HG03095 (cell line): ENCODE results near the gene EXO1.
"Not testable (repeated sequence)": the region's sequence is repeated elsewhere in the genome, so short reads cannot be mapped to it uniquely, and the experiment has no call there.

Experiments used
- ATAC-seq: cut with Tn5 transposase; IDR thresholded peaks from one replicate; pipeline ENCODE4 v1.9.1; 2021; ENCODE audit warnings: moderate library complexity; ENCODE audit not compliant: unreplicated experiment

Gene EXO1

DNA sequence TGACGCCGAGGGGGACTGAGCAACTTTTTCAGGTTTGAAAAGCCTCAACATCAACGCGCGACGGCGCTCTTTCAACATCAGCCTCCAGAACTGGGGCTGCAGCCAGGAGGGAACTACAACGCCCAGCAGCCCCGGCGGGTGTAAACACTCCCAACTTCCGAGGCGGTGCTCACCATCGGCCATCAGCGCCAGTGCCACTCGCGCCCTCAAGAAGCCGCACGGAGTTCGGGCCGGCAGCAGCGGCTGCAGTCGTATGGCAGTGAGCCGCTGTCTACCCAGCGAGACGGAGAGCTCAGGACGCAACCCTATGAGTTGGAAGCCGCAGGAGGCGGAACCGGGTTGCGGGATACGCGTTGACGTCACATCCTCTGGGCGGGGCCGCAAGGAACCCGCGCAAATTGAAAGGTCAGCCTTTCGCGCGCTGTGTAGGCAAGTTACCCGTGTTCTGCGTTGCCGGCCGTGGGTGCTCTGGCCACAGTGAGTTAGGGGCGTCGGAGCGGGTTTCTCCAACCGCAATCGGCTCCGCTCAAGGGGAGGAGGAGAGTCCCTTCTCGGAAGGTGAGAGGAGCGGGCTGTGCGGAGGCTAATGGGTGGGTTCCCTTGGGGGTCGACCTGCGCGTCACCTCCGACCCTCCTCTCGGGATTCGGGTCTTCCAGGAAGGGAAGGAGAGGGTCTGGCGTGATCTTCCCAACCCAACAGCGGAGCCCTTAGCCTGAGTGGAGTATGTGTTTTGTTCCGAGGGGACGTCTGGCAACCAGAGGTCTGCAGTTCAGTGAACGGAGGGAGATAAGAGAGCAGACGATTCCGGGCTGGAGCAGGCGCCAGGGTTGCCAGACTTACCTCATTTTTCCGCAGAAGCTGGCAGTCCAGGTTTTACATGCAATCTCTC, at the start of gene EXO1:
Gene EXO1 (plus strand): TSS at position 409 of the 890 bp plus-strand sequence. CDS start 2,222 bp downstream, outside the sequence.
- ATAC-seq = peak; percentile 97

DNA sequence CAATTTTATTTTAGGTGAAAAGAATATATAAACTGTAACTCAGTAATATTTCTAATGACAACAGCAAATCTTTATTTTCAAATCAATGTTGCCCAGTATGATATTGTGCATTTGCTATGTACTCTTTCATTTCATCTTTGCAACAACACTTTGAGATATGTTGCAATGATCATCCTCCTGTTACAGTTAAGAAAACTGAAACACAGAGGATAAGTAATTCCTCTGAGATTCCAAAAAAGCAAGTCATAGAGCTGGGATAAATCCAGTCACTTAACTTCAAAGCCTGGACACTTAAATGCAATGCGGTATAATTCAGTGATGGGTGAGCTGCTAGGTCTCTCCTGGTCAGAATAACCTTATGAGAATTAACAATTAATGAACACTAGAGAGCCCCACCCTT, 48.6 kb upstream of the EXO1 start:
- ATAC-seq = no peak

GRCh38 chr1:241800640-241801039, 47.4 kb upstream of the EXO1 start:
- no peak for ATAC-seq

DNA sequence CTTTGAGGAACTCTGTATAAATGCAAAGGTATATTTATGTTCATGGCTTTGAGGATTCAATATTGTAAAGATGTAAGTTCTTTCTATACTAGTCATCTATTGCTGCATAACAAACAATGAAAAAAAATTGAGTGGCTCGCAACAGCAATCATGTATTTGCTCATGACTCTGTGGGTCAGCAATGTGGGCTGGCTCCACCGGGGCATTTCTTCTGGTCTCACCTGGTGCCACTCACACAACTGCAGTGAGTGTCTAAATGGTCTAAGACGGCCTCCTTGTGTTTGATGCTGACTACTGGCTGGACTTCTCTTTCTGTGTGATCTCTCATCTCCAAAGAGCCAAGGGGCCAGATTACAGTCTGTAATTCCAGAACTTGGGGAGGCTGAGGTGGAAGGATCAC, 45.1 kb upstream of the EXO1 start:
- no peak for ATAC-seq

DNA sequence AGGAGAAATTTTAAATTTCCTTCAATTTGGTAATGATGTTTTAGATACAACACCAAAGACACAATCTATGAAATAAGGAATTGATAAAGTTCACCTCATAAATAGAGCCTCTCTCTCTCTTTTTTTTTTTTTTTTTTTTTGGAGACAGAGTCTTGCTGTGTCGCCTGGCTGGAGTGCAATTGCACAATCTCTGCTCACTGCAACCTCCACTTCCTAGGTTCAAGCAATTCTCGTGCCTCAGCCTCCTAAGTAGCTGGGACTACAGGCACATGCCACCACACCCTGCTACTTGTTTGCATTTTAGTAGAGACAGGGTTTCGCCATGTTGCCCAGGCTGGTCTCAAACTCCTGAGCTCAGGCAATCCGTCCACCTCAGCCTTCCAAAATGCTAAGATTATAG, 43.3 kb upstream of the EXO1 start:
- ATAC-seq = not testable (repeated sequence)

GRCh38 chr1:241808265-241808664, 39.7 kb upstream of the EXO1 start:
- ATAC-seq = no peak

- peak; percentile 84 for ATAC-seq
Measured at GRCh38 chr1:241810769-241811405, 37.1 kb upstream of the EXO1 start.

GRCh38 chr1:241813768-241814320, 34.2 kb upstream of the EXO1 start:
- no peak for ATAC-seq

DNA sequence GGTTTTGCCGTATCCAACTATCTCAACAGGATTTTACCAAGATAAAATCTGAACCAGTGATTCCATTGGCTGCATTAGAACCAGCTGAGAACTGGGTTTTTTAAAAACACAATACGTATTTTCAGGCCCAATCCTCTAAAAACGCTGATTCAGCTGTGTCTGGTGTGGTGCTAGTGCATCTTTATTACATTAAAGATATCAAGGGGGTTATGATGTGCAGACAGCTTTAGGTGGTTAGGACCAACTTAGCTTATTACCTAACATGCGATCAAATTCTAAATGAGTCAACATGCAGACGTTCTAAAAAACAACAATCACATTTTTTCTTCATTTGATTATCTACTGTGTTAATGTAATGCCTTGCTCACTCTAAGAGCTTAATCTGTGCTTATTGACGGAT, 32.0 kb upstream of the EXO1 start:
- ATAC-seq = no peak

DNA sequence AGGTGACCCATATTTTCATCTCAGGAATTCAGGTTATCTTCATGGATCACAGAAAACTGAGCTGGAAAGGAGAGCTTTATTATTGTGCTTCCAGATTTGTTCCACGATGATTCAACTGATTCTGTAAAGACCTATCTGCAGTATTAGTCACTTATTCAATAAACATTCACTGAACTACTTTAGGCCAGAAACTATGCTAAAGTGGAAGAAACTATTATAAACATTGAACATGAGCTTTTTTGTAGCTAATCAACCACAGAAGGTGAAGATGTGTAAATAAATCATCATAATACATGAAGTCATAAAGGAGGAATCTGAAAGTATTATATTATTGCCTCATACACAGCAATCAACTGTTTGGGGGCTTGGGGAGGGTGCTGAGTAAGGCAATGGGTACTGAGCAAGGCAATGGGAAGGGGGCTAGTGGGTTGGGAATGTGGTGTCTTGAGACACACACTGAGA, 30.6 kb upstream of the EXO1 start:
- no peak for ATAC-seq

GRCh38 chr1:241817956-241818612, 29.9 kb upstream of the EXO1 start:
- no peak for ATAC-seq

DNA sequence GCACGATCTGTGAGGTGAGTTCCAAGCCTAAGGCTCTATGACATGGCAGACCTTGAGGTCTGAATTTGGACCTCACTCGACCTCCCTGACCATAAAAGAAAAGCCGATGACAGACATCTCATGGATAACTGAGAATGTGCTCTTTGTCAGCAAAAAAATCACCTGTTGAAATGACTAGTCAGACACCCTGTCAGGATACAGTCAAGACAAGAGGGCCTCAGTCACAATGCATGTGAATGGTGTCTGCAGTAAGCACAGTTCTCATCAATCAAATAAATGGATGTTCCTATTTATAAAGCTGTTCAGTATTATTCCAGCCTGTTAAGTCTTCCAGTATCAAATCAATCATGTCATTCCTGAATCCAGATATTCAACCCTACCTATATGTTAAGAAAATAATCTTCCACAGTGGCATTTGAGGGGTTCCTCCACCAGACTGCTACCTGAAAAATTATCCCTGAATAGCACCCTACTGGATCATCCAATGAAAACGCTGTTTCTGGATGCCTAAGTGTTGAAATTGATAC, 28.6 kb upstream of the EXO1 start:
- no peak for ATAC-seq

DNA sequence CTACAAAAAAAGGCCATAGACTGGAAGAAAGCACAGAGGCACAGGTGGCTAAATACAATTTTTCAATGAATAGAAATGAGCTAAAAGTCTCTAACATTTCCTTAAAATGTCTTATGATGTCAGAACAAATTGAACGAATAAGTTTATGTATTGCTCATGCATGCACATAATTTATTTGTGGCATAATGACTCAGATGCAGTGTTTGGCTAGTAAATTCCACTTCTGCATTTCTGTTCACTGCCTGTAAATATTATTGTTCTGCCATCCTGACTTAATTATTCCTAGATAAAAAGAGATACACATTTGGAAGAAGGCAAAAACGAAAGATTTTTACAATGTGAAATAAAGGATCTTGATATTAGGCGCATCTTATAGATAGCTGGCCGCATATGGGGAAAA, 26.6 kb upstream of the EXO1 start:
- no peak for ATAC-seq

- ATAC-seq = no peak
Measured at GRCh38 chr1:241822846-241823245, 25.2 kb upstream of the EXO1 start.

- ATAC-seq = no peak
Measured at GRCh38 chr1:241823925-241824324, 24.1 kb upstream of the EXO1 start.

GRCh38 chr1:241825581-241825980, 22.4 kb upstream of the EXO1 start:
- no peak for ATAC-seq

DNA sequence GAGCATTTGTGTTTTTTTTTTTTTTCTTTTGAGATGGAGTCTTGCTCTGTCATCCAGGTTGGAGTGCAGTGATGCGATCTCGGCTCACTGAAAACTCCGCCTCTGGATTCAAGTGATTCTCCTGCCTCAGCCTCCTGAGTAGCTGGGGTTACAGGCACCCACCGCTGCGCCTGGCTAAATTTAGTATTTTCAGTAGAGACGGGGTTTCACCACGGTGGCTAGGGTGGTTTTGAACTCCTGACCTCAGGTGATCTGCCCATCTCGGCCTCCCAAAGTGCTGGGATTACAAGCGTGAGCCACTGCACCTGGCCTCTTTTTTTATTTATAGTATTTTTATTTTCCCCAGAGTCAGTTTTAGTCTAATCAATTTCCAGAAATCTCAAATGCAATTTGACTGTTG, 21.4 kb upstream of the EXO1 start:
- ATAC-seq = not testable (repeated sequence)

DNA sequence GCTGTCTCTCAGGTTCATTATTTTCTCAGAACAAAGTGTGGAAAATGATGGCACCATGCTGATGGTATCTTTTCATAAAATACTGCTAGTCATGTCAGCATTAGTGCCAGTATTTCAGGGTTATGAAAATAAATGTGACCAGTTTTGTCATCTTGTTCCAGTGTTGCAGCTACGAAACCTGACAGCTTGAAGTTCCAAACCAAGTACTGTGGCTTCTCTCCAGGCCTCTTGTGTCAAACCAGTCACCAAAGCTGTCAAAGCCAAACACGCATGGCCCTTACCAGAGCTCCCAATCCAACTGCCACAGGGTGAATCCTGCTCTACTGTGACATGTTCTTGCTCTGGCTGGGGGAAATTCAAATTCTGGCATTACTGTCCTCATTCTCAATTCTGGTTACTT, 20.7 kb upstream of the EXO1 start:
- no peak for ATAC-seq

- ATAC-seq = no peak
Measured at GRCh38 chr1:241828463-241829021, 19.5 kb upstream of the EXO1 start.

DNA sequence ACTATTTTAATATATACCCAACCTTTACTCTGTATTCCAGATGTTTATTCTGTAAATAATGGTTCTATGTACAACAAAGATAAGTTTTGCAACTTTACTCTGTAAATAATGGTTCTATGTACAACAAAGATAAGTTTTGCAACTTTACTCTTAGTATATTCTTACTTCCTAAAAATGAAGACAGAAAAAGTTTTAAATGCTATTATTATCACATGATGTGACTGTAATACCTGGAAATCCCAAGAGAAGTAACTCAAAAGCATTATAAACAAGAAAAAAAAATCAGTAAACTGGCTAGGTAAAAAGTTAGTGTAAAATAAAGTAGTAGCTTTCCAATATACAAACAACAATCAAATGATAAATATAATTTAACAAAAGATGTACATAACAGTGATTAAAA, 18.5 kb upstream of the EXO1 start:
- ATAC-seq = no peak
